Tibial artery (tissue), 4 donors: ENCODE data around the gene IL1RAPL2.
"Not testable (repeated sequence)": the region's sequence is repeated elsewhere in the genome, so short reads cannot be mapped to it uniquely, and the experiment has no call there.

Source experiments
- DNase-seq, 2 donors: peaks; one replicate each; pipeline ENCODE4 v3.0.0-alpha.2; 2019
- H3K27ac ChIP-seq, 2 donors: fragments of 200-600 bp; sonication (generic) in 1 of 2; 1 replicate in 1 of 2; 2 replicates in 1 of 2; pipeline ENCODE4 v1.5.1; 2018 to 2019; ENCODE audit warnings: mild to moderate bottlenecking in 1 of 2
- H3K27me3 ChIP-seq, 2 donors: fragments of 200-600 bp; sonication (generic) in 1 of 2; one replicate each; pipeline versions ENCODE4 v1.5.1 to v1.6.0; 2016 to 2019
- H3K36me3 ChIP-seq, 3 donors: fragments of 200-600 bp; sonication (generic) in 2 of 3; one replicate each; pipeline ENCODE4 v1.5.1; 2016 to 2019; ENCODE audit warnings: mild to moderate bottlenecking in 2 of 3
- H3K4me1 ChIP-seq, 4 donors: fragments of 200-600 bp; sonication (generic) in 2 of 4; 1 replicate in 3 of 4; 2 replicates in 1 of 4; pipeline ENCODE4 v1.5.1; 2016 to 2019
- H3K4me3 ChIP-seq, 2 donors: fragments of 200-600 bp; sonication (generic) in 1 of 2; 1 replicate in 1 of 2; 2 replicates in 1 of 2; pipeline ENCODE4 v1.5.1; 2018 to 2019; ENCODE audit warnings: mild to moderate bottlenecking in 2 of 2
- H3K9me3 ChIP-seq, 3 donors: fragments of 200-600 bp; sonication (generic) in 1 of 3; one replicate each; pipeline ENCODE4 v1.5.1; 2016 to 2019
- CTCF ChIP-seq, 2 experiments: fragments of 200-600 bp in 1 of 2; fragments of 450-650 bp in 1 of 2; IDR thresholded peaks; one replicate each; pipeline ENCODE4 v1.5.1; 2017 to 2019; ENCODE audit warnings: antibody characterized with exemption in 2 of 2, mild to moderate bottlenecking in 1 of 2, moderate library complexity in 1 of 2
- intact Hi-C: fragments of 100-400 bp; cut with DNase I; formaldehyde crosslinking; loops from one replicate; pipeline ENCODE4 v1.15.0; 2023; ENCODE audit warnings: low total_unique reads

The IL1RAPL2 gene

GRCh38 chrX:105228602-105229001 is 662.6 kb downstream of the IL1RAPL2 start:
- no peaks in the 10 kb centered on the region for H3K27me3 ChIP-seq
- no peaks in the 10 kb centered on the region for H3K36me3 ChIP-seq
- no peak for DNase-seq
- no peak overlapping the region for H3K4me3 ChIP-seq
- H3K9me3 ChIP-seq: no peaks in the 10 kb centered on the region
- intact Hi-C loops: no loop called here
- H3K27ac ChIP-seq: no peak overlapping the region
- TF ChIP-seq CTCF (IDR thresholded peaks at IDR 0.05): no peak
- H3K4me1 ChIP-seq: no peaks in the 10 kb centered on the region

GRCh38 chrX:105229146-105229545 is 663.1 kb downstream of the IL1RAPL2 start:
- Histone ChIP-seq H3K4me3 (no peak overlapping the region), H3K27me3 (no peaks in the 10 kb centered on the region), H3K36me3 (no peaks in the 10 kb centered on the region), H3K27ac (no peak overlapping the region), H3K9me3 (no peaks in the 10 kb centered on the region), H3K4me1 (no peaks in the 10 kb centered on the region)
- intact Hi-C loops: no loop called here
- no peak for TF ChIP-seq CTCF (IDR thresholded peaks at IDR 0.05)
- DNase-seq: no peak

- DNase-seq, H3K4me1 ChIP-seq, H3K36me3 ChIP-seq, H3K4me3 ChIP-seq, H3K9me3 ChIP-seq, H3K27ac ChIP-seq, intact Hi-C loops, H3K27me3 ChIP-seq: not testable (repeated sequence)
These were observed 671.4 kb downstream of the IL1RAPL2 start for GRCh38 chrX:105237407-105237806.

- H3K36me3 ChIP-seq: no peaks in the 10 kb centered on the region
- H3K4me3 ChIP-seq: no peak overlapping the region
- DNase-seq: no peak
- no peak for TF ChIP-seq CTCF (IDR thresholded peaks at IDR 0.05)
- no peak overlapping the region for H3K27ac ChIP-seq
- H3K4me1 ChIP-seq: no peaks in the 10 kb centered on the region
- H3K9me3 ChIP-seq: no peaks in the 10 kb centered on the region
- intact Hi-C loops: no loop called here
- H3K27me3 ChIP-seq: no peaks in the 10 kb centered on the region
These were observed 675.1 kb downstream of the IL1RAPL2 start for GRCh38 chrX:105241056-105241455.

GRCh38 chrX:105260291-105261043 is 694.5 kb downstream of the IL1RAPL2 start:
- H3K27me3 ChIP-seq: no peaks in the 10 kb centered on the region
- no peaks in the 10 kb centered on the region for H3K36me3 ChIP-seq
- H3K27ac ChIP-seq: no peak overlapping the region
- no peaks in the 10 kb centered on the region for H3K4me1 ChIP-seq
- no peak for TF ChIP-seq CTCF (IDR thresholded peaks at IDR 0.05)
- no peaks in the 10 kb centered on the region for H3K9me3 ChIP-seq
- no peak for DNase-seq
- intact Hi-C loops: no loop called here
- no peak overlapping the region for H3K4me3 ChIP-seq

- no peaks in the 10 kb centered on the region for H3K4me1 ChIP-seq
- no peaks in the 10 kb centered on the region for H3K27me3 ChIP-seq
- no peak for TF ChIP-seq CTCF (IDR thresholded peaks at IDR 0.05)
- H3K27ac ChIP-seq: no peak overlapping the region
- no peak for DNase-seq
- no peak overlapping the region for H3K4me3 ChIP-seq
- no peaks in the 10 kb centered on the region for H3K36me3 ChIP-seq
- intact Hi-C loops: no loop called here
- H3K9me3 ChIP-seq: no peaks in the 10 kb centered on the region
These were observed 697.2 kb downstream of the IL1RAPL2 start for GRCh38 chrX:105263171-105263570.
